Endometrium (tissue), 2 donors: Measurements from ENCODE around the gene KCTD2.

Experiments
- FAIRE-seq: peaks from 2 replicates; lab custom pipeline; 2012; peaks lifted over from hg19 to GRCh38; lab: Jason Lieb, UNC
- donor health status: control.
- donor health status: control.

KCTD2 gene

DNA sequence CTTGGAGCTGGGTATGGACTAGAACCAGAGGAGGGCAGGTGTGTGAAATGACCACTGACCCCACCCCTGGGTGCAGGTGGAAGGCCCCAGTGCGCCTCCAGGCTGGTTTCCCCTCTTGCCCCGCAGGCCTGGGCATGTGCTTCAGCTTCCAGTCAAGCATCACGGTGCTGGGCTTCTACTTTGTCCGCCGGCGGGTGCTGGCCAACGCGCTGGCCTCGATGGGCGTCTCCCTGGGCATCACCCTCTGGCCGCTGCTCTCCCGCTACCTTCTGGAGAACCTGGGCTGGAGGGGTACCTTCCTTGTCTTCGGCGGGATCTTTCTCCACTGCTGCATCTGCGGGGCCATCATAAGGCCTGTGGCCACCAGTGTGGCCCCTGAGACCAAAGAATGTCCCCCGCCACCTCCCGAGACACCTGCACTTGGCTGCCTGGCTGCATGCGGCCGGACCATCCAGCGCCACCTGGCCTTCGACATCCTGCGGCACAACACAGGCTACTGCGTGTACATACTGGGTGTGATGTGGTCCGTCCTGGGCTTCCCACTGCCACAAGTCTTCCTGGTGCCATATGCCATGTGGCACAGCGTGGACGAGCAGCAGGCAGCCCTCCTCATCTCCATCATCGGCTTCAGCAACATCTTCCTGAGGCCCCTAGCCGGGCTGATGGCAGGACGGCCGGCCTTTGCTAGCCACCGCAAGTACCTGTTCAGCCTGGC, 53.0 kb downstream of the KCTD2 start:
- FAIRE-seq: no peak

DNA sequence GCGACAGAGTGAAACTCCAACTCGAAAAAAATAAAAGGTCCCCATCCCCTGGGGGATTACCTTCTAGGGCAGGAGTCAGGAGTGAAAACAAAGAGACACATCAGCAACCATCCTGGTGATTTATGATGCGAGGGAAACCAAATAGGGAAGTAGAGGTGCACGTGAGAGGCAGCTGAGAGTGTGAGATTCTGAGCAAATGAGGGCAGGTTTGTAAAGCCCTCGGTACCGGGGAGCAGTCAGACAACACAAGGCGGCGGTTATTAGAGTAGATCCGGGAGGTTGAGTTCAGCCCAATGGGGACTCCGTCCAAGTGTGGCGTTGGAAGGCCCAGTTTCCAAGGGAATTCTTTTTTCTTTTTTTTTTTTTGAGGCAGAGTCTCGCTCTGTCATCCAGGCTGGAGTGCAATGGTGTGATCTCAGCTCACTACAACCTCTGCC, 55.4 kb downstream of the KCTD2 start:
- no peak for FAIRE-seq

DNA sequence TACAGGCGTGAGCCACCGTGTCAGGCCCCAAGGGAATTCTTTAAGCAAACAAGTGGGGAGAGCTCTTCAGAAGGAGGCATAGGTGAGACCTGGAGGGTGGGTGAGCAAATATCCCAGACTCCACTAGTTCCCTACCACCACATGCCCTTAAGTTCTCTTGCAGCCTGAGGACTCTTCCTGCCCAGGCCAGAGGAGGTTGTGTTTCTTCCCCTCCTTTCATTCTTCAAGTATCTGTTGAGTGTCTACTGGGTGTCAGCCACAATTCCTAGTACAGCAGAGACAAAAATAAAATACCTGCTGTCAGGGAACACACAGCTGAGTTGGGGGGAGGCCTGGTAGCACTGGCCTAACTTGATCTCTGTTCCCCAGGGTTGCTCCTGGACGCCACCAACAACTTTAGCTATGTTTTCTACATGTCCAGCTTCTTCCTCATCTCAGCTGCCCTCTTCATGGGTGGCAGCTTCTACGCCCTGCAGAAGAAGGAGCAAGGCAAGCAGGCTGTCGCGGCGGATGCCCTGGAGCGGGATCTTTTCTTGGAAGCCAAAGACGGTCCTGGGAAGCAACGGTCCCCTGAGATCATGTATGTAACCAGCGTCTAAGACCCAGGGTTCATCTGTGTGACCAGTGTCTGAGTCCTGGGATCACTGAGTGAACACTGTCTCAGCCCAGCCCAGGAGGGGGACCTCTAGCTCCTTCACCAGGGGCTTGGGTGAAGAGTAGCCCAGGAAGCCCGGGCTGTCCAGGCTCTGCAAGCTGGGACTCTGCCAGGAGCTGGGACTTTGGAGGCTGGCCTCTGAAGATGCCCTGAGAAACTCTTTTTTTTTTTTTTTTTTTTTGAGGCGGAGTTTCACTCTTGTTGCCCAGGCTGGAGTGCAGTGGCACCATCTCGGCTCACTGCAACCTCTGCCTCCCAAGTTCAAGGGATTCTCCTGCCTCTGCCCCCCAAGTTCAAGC, 56.9 kb downstream of the KCTD2 start:
- no peak for FAIRE-seq

DNA sequence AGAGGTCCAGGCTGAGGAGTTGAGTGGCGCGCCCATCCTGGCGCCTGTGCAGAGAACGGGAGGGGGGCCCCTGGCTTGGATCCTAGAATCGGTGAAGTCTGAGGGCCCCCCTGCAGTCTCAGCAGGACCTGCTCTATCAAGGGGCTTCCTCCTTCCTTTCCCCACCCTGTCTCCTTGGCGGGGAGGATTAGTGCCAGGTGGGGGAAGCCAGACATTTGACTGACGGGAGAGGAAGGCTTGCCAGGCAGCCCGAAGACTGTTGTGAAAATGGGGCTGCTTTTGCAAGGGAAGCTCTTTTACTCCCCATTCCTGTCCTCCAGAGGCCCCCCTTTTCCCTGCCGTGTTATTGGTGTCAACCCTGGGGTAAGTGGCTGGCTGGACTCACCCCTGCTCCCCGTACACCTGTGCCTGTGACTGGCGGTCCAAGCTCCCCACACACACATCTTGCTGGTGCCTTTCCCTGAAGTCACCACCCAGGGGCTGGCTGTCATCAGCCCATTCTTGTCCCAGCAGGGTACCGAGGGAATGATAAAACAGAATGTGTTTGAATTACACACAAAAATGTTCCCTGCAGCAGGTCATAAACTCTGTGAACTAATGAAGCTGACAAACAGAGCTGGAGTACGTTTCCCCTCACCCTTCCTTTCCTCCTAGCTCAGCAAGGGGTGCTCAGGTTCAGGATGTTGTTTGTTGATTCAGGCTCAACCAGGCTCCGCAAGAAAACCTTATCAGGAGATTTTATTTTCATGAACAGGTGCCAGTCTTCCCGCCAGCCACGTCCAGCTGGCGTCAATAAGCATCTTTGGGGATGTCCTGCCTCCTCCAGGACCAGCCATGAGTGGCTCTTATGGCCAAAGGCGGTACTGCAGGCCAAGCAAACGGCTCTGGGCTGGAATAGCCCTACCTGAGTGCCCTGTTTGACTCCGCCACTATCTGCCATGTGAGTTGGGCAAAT, 58.4 kb downstream of the KCTD2 start:
- FAIRE-seq: no peak

DNA sequence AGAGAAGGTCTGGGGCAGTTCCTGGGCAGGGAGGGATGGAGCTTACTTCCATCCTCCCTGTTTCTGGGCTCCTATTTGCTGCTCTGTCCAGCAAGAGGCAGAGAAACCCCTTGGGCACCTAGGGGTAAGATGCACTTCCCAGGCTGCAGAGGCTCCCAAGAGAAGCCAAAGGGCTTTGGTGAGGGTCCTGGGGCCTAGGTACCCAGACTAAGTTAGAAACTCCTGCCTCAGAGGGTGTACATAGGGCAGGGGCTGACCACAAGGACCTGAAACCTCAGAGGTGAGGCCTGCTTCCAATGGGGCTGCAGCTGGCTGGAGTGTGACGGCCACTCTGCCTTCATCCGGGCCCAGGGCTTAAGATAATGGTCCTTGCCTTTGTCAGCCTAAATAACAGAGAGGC, 61.2 kb downstream of the KCTD2 start:
- no peak for FAIRE-seq

DNA sequence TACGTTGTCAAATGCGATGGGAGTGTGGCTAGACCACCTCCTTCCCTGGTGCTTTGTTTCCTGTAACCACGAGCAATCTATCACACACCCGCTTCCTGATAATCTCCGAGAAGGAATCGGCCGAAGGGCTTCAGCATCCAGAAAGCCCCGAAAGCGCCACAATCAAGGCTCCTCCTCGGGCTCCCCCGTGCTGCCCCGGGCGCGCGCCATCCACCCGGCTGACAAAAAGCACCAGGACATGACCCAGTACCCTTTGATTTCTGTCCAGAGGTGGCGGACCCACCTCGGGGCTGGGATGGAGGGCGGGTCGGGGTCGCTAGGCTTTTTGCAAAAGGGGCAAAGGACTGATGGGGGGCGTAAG, 62.0 kb downstream of the KCTD2 start:
- FAIRE-seq: no peak

DNA sequence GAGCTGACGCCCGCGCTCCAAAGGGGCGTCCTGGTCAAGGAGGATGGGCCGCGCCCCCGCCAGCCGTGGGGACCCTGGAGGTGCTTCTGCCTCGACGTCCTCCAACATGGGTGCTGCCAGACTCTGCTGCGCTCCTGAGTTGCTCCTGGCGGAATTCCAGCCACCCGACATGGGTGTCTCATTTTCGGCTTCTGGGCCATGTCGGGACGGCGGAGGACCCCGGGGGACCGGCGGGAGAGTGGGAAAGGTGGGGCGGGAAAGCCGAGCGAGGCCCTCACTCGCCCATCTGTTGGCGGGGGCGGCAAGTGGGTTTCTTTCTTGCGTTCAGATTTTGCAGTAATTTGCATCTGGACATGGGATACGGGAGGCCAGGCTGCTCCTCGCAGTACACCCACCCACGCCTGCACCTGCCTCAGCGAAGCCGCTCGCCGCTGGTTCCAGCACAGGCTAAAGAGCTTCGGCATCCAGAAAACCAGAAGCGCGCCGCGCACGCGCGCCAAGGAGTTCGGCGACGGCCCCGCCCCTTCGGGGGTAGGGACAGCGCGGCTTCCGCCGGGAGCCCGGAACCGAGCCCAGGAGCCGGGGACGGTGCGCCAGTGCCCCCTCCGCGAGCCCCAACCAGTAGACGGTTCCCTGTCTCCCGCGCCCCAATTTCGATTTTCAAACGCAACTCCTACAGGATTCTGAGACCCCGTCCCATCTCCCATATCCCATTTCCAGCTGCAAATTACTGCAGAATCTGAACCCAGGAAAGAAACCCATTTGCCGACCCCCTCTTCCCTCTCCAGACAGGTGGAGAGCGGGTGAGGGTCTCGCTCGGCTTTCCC, 62.6 kb downstream of the KCTD2 start, which contains the start of gene ARMC7:
TSS of gene ARMC7 (plus strand) at position 563 of the 827 bp plus-strand sequence. CDS start 320 bp downstream, outside the sequence.
- no peak for FAIRE-seq

DNA sequence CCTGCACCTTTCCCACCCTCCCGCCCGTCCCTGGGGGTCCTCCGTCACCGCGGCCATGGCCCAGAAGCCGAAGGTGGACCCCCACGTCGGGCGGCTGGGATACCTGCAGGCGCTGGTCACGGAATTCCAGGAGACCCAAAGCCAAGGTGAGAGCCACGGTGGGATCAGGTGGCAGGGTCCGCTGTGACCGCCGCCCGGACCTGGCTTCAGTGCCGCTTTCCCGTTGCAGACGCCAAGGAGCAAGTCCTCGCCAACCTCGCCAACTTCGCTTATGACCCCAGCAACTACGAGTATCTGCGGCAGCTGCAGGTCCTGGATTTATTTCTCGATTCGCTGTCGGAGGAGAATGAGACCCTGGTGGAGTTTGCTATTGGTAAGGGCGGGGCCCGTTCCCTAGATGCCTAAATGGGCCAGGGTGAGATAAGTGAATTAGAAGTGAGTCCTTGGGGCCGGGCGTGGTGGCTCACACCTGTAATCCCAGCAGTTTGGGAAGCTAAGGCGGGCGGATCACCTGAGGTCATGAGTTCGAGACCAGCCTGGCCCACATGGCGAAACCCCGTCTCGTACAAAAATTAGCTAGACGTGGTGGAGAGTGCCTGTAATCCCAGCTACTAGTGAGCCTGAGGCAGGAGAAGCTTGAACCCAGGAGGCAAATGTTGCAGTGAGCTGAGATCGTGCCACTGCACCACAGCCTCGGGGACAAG, 63.4 kb downstream of the KCTD2 start:
- FAIRE-seq: no peak

DNA sequence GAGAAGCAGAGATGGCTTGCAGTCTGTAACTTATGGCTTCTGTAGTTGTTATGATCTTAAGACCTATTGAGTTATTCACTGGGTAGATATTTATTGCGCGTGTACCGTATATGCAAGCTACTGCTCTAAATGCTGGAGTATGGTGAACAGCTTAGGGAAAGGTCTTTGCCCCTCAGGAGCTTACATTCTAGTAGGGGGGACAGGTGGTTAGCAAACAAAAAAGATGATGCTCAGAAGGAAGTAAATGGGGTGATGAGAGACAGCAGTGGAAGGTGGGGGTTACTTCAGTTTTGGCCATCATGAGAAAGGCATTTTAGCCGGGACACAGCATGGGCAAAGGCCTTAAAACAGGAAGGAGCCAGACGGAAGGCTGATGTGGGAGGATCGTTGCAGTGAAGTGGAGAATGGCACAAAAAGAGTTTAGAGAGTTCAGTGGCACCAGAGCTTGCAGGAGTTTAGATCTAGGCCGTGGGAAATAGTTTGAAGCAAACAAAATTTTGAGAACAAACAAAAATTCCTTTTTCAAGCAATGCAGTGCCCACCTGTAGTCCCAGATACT, 64.8 kb downstream of the KCTD2 start:
- no peak for FAIRE-seq

DNA sequence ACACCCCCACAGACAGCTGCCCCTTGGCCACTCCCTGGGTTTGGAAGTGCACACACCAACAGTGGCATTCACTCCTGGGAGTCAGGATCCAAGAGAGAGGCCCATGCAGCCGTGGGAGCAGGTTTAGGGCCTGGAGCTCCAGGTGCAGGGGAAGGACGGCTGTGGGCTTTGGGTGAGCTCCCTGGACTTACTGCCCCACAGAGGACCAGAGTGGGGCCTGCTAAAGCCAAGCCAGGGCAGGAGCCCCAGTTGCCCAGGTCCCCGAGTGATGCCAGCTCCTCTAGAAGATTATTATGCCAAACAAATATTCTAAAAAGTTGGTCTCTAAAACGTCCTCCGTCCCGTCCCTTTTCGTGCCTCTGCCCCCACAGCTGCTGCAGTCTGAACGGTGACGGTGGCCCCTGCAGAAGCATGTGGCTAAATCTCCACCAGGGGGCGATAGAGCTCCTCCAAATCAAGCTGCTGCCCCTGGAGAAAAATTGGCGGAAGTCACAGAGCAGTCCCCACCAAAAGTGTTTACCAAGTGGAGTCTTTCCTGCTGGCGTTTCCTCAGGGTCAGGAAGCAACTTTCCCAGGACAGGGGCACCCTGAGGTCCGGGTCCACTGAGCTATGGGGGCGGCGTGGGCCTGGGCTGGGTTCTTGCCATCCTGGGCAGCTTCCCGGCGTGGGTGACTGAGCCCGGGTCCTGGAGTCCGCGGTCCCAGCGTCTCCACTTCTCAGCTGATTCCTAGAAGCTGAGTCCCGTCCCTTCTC, 67.0 kb downstream of the KCTD2 start:
- FAIRE-seq: peak; percentile 23

DNA sequence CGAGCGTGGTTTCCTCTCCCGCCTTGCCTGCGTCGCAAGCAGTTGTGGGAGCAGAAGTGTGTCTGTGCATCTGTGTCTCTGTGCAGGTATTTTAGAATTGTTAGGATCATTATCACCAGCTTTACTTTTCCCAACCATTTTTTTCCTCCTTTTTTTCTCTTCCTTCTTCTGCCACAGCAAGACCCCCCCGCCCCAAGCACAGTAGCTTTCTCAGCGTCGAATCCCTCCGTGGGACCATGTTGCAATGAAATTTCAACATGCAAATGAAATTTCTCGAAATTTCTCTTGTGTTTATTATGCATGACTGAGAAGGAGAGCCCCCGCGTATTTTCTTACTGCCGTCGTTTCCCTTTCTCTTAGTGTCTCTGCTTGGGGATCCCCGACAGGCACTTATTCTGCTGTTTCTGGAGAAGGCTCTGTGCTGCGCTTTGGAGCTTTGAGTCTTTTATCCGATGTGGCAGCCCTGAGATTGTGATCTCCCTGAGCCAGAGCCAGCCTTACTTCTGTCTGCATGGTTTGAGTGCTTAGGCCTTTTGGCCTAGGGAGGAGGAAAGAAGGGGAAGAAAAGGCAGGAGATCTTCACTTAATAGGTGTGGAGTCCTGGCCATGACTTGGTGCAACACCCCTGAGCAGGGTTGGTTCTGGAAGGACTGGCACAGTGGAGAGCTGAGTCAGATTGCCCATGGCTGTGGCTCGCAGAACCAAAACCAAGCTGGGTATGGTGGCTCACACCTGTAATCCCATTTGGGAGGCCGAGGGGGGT, 67.7 kb downstream of the KCTD2 start:
- FAIRE-seq: no peak
